MCF 10A (cell line): Measurements from ENCODE around the gene SLC6A7. TPM values are rescaled to one million over a fixed set of nuclear protein-coding genes. Genes with fewer than 3 reads are reported as not detected.

Source experiments
- BruUV-seq: library from RNA; stranded (reverse); fragments of 400-500 nt; replicated peaks from 2 replicates; lab custom pipeline; 2021; lab: Mats Ljungman, UMichigan
- CTCF ChIA-PET: fragments of 300-600 bp; sonication (Branson Sonifier 250); formaldehyde crosslinking; extraction: SDS; loops from one replicate; lab custom pipeline; 2021; ENCODE audit warnings: antibody characterized with exemption, inconsistent platforms; lab: Yijun Ruan, JAX
- POLR2A ChIA-PET: fragments of 300-600, 350-650 bp; sonication (Branson Sonifier 250); formaldehyde crosslinking; extraction: SDS; loops from one replicate; lab custom pipeline; 2020; ENCODE audit warnings: antibody characterized with exemption, inconsistent platforms; lab: Yijun Ruan, JAX
- DNase-seq: peaks from one replicate; pipeline ENCODE4 v3.0.0-alpha.2; 2018; ENCODE audit not compliant: unreplicated experiment
- H3K27ac Mint-ChIP-seq: one replicate; pipeline ENCODE4 v1.8.0; 2022; ENCODE audit warnings: mild to moderate bottlenecking, low read depth, mixed read lengths; ENCODE audit not compliant: unreplicated experiment
- H3K27me3 Mint-ChIP-seq: one replicate; pipeline ENCODE4 v1.8.0; 2022; ENCODE audit warnings: mixed read lengths; ENCODE audit not compliant: insufficient read depth, unreplicated experiment
- H3K36me3 Mint-ChIP-seq: one replicate; pipeline ENCODE4 v1.8.0; 2022; ENCODE audit warnings: mild to moderate bottlenecking, moderate library complexity, mixed read lengths; ENCODE audit not compliant: insufficient read depth, unreplicated experiment
- H3K4me1 Mint-ChIP-seq: one replicate; pipeline ENCODE4 v1.8.0; 2022; ENCODE audit warnings: mixed read lengths; ENCODE audit not compliant: insufficient read depth, unreplicated experiment
- H3K4me3 Mint-ChIP-seq: one replicate; pipeline ENCODE4 v1.8.0; 2022; ENCODE audit warnings: mild to moderate bottlenecking, moderate library complexity, mixed read lengths; ENCODE audit not compliant: unreplicated experiment
- H3K9me3 Mint-ChIP-seq: one replicate; pipeline ENCODE4 v1.8.0; 2022; ENCODE audit warnings: mixed read lengths; ENCODE audit not compliant: unreplicated experiment
- intact Hi-C: fragments of 100-400 bp; cut with micrococcal nuclease; formaldehyde crosslinking; loops from 2 replicates; pipeline ENCODE4 v1.14.1; 2022
- total RNA-seq: library from RNA; stranded (reverse); gene quantifications from 2 replicates; pipeline ENCODE4 v1.2.3, GENCODE V29; 2022
- TF ChIP-seq, protein P1 (sequence below): fragments of 200-600 bp; IDR thresholded peaks from one replicate; pipeline ENCODE4 v1.8.0; 2022; ENCODE audit warnings: antibody characterized with exemption, mild to moderate bottlenecking; ENCODE audit not compliant: unreplicated experiment

SLC6A7 gene
- total RNA-seq, 1 experiment from 2014 or later = not detected

DNA sequence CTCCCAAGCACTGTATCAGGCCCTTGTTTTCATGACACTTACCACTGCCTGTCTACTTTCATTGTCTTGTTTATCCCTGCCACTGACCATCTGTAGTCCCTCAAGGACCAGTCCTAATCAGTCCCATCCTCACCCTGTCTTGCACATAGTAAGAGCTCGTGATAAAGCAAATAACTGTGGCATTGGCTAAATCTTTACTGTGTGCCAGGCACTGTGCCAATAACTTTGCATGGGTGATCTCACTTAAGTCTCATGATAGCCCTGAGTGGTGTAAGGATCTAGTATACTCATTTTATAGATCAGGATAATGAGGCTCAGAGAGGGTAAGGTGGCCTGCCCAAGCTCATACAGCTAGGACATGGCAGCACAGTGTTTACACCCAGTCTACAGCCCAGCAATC lies 17.7 kb upstream of the SLC6A7 start:
- intact Hi-C loops = no loop called here
- ChIA-PET POLR2A (no interaction called here), CTCF (interaction anchor here (0.9 to 5.8 kb wide), 6 partner anchors 9 to 53 kb away, joined by 3 to 35 read pairs (median 4); no protein-coding TSS in a partner anchor)
- BruUV-seq = no TSS peak
- peaks cover 20% of the 10 kb centered on the region for H3K27me3 Mint-ChIP-seq
- no peak overlapping the region for H3K27ac Mint-ChIP-seq
- H3K36me3 Mint-ChIP-seq = no peaks in the 10 kb centered on the region
- H3K4me3 Mint-ChIP-seq = no peak overlapping the region
- no peak for DNase-seq
- H3K9me3 Mint-ChIP-seq = no peaks in the 10 kb centered on the region
- H3K4me1 Mint-ChIP-seq = no peaks in the 10 kb centered on the region
- TF ChIP-seq, protein P1, sequence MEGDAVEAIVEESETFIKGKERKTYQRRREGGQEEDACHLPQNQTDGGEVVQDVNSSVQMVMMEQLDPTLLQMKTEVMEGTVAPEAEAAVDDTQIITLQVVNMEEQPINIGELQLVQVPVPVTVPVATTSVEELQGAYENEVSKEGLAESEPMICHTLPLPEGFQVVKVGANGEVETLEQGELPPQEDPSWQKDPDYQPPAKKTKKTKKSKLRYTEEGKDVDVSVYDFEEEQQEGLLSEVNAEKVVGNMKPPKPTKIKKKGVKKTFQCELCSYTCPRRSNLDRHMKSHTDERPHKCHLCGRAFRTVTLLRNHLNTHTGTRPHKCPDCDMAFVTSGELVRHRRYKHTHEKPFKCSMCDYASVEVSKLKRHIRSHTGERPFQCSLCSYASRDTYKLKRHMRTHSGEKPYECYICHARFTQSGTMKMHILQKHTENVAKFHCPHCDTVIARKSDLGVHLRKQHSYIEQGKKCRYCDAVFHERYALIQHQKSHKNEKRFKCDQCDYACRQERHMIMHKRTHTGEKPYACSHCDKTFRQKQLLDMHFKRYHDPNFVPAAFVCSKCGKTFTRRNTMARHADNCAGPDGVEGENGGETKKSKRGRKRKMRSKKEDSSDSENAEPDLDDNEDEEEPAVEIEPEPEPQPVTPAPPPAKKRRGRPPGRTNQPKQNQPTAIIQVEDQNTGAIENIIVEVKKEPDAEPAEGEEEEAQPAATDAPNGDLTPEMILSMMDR = no peak

DNA sequence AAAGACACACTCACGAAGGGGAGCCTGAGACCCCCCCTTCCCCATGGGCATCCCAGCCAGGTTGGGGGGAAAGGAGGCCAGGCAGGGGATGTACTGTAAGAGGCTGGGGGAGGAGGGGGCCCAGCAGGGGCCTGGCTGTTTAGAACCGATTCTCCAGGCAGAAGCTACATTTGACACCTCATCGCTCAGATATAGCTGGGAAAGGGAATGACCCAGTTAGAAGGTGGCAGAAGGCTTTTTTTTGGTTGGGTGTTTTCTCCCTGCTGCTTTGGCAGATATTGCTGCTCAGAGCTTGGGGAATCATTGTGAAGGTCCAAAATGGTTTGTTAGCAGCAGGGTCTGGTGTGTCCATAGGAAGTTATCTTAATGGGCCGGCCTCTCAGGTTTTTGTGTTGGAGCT lies 17.3 kb upstream of the SLC6A7 start:
- ChIA-PET POLR2A (no interaction called here), CTCF (interaction anchor here (0.6 to 5.8 kb wide), 6 partner anchors 10 to 207 kb away, joined by 3 to 35 read pairs (median 6); no protein-coding TSS in a partner anchor)
- no peak overlapping the region for H3K27ac Mint-ChIP-seq
- no TSS peak for BruUV-seq
- H3K36me3 Mint-ChIP-seq = no peaks in the 10 kb centered on the region
- no peaks in the 10 kb centered on the region for H3K4me1 Mint-ChIP-seq
- H3K27me3 Mint-ChIP-seq = peaks cover 20% of the 10 kb centered on the region
- H3K4me3 Mint-ChIP-seq = no peak overlapping the region
- TF ChIP-seq, protein P1 = no peak
- no peak for DNase-seq
- intact Hi-C loops = no loop called here
- no peaks in the 10 kb centered on the region for H3K9me3 Mint-ChIP-seq

DNA sequence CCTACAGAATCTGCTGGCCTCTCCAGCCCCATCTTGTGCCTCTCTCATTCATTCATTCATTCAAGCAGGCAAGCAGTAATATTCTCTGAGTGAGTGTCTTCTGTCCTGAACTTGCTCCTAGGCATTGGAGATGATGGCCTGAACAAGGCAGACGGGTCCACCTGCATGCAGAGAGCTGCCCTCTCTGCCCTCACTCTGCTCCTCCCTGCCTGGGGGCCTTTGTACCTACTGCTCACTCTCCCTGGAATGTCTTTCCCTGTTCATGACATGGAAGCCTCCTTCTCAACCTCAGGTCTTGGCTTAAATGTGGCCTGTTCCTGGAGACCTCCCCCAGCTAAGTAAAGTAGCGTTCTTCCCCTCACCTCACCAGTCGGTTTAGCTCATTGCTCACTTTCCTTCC lies 16.7 kb upstream of the SLC6A7 start:
- Mint-ChIP-seq H3K27me3 (peaks cover 20% of the 10 kb centered on the region), H3K36me3 (no peaks in the 10 kb centered on the region), H3K9me3 (no peaks in the 10 kb centered on the region), H3K4me1 (no peaks in the 10 kb centered on the region), H3K4me3 (no peak overlapping the region), H3K27ac (no peak overlapping the region)
- intact Hi-C loops = no loop called here
- POLR2A ChIA-PET = no interaction called here
- TF ChIP-seq, protein P1 = no peak
- no peak for DNase-seq
- BruUV-seq = no TSS peak
- CTCF ChIA-PET = interaction anchor here (0.6 to 5.8 kb wide), 5 partner anchors 10 to 206 kb away, joined by 3 to 35 read pairs (median 7); no protein-coding TSS in a partner anchor

DNA sequence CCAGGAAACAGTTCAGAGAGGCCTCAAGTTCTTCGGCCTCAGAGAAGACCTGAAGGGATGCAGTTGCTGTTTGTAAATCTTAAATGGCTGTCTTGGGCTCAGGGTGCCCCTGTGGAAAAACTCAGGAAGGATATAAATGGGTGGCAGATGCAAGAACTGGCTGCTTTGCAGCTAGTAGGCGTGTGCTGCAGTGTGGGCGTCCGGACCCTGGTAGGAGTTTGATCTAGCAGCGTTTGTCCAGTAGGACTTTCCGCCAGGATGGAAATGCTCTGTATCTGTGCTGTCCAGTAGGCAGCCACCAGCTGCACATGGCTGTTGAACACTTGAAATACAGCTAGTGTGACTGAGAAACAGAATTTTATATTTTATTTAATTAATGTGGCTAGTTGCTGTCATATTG lies 15.6 kb upstream of the SLC6A7 start:
- H3K4me1 Mint-ChIP-seq = no peaks in the 10 kb centered on the region
- no peaks in the 10 kb centered on the region for H3K9me3 Mint-ChIP-seq
- BruUV-seq = no TSS peak
- H3K27me3 Mint-ChIP-seq = peaks cover 18% of the 10 kb centered on the region
- no peak for DNase-seq
- ChIA-PET CTCF (interaction anchor here (0.6 to 5.8 kb wide), 7 partner anchors 12 to 322 kb away, joined by 3 to 35 read pairs (median 4); no protein-coding TSS in a partner anchor), POLR2A (interaction anchor here (0.6 to 0.7 kb wide), 2 partner anchors 10 to 174 kb away, joined by 3 to 5 read pairs; no protein-coding TSS in a partner anchor)
- no peaks in the 10 kb centered on the region for H3K36me3 Mint-ChIP-seq
- TF ChIP-seq, protein P1 = no peak
- intact Hi-C loops = no loop called here
- H3K4me3 Mint-ChIP-seq = no peak overlapping the region
- no peak overlapping the region for H3K27ac Mint-ChIP-seq
